ENCODE measurements around the gene EIF1AD. TPM values are rescaled to one million over a fixed set of nuclear protein-coding genes. Genes with fewer than 3 reads are reported as not detected.

EIF1AD gene
- total RNA-seq, 2 donors from 2014 or later = 37.4 to 40.1 TPM

DNA sequence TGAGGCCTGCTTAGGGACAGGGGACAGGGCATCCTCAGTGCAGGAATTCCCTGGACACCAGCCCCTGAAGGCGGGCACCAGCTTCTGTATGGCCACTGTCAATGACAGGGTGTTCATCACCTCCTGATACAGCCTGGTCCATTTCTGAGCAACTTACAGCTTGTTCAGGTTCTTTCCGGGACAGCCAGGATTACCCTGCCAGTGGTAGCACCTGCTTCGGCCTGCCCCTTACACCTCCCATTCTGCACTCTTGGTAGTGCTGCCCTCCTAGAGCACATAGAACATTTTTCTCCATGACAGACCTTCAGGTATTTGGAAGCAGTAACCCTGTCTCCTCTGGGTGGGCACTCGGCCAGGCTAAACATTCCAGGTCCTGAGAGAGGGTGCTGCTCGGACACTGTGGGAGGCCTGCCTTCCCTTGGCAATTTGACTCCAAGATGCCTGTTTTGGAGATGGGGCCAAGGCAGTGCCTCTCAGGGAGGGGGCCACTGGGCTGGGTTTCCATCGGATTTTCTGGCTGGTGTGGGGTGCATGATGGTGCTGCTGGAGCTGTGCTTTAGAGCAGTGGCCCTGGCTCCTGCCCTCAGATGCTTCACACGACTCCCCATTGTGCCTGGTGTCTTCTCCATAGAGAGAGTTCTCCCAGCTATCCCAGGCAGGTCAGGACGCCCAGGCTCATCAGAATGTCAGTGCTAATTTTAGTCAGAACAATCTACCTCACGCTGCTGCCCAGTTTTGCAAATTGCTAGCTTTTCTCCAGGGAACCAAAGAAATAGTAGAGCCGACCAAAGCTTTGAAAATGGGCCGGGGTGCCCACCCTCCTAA lies 45.8 kb upstream of the EIF1AD start:
- WGBS, 2 experiments (ENCODE audit: insufficient coverage in 1 of 2, insufficient read length in 1 of 2) = 84 to 91% methylated on average over 9 to 11 of the region's 11 CpGs
- Mint-ChIP-seq H3K27ac (no peak overlapping the region), H3K4me1 (peaks cover 27% of the 10 kb centered on the region), H3K36me3 (ENCODE audit: low read depth) (peaks cover 15% of the 10 kb centered on the region), H3K27me3 (ENCODE audit: insufficient read depth) (peaks cover 4% of the 10 kb centered on the region), H3K4me3 (peak overlapping the region; percentile 63), H3K9me3 (no peaks in the 10 kb centered on the region)
- TF ChIP-seq, protein P1, sequence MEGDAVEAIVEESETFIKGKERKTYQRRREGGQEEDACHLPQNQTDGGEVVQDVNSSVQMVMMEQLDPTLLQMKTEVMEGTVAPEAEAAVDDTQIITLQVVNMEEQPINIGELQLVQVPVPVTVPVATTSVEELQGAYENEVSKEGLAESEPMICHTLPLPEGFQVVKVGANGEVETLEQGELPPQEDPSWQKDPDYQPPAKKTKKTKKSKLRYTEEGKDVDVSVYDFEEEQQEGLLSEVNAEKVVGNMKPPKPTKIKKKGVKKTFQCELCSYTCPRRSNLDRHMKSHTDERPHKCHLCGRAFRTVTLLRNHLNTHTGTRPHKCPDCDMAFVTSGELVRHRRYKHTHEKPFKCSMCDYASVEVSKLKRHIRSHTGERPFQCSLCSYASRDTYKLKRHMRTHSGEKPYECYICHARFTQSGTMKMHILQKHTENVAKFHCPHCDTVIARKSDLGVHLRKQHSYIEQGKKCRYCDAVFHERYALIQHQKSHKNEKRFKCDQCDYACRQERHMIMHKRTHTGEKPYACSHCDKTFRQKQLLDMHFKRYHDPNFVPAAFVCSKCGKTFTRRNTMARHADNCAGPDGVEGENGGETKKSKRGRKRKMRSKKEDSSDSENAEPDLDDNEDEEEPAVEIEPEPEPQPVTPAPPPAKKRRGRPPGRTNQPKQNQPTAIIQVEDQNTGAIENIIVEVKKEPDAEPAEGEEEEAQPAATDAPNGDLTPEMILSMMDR (conservative IDR thresholded peaks at IDR 0.05) = no peak
- Histone ChIP-seq H3K27me3 (ENCODE audit: control insufficient read depth, insufficient read depth, low read length, poor library complexity, severe bottlenecking) (no peaks in the 10 kb centered on the region), H3K9ac (ENCODE audit: extremely low read depth, low read length, poor library complexity, severe bottlenecking) (no peak overlapping the region), H3K4me1 (ENCODE audit: control insufficient read depth, insufficient read depth, low read length) (peaks cover 10% of the 10 kb centered on the region), H3K9me3 (ENCODE audit: control insufficient read depth, low read length) (no peaks in the 10 kb centered on the region), H3K36me3 (ENCODE audit: control insufficient read depth, insufficient read depth, low read length) (no peaks in the 10 kb centered on the region), H3K4me3 (ENCODE audit: low read length) (peak overlapping the region; percentile 71), H3K27ac (ENCODE audit: low read depth, low read length) (no peak overlapping the region)
- DNase-seq = no peak

DNA sequence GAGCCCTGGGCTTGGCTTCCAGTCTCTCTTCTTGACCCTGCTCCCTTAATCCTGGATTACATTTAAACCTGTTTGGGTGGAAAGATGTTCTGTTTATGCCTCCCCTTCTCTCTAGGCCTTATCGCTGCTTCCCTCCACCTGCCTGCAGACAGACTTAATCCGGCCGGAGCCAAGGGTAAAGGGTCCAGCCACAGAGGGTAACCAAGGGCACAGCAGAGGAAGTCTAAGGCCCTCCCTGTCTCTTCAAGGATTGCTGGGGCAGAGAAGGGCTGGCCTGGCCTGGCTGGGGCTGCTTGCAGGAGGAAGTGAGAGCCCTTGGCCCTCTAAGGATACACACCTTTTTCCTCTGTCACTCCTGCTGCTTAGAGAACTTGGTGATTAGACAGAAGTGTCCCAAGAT lies 44.9 kb upstream of the EIF1AD start:
- H3K4me3 Mint-ChIP-seq = no peak overlapping the region
- H3K9me3 Mint-ChIP-seq = no peaks in the 10 kb centered on the region
- WGBS, 2 experiments (ENCODE audit: insufficient coverage in 1 of 2, insufficient read length in 1 of 2) = 97% methylated on average over 3 of the region's 3 CpGs; no CpG with 5 or more reads in 1 of the 2 experiments
- TF ChIP-seq, protein P1 (conservative IDR thresholded peaks at IDR 0.05) = no peak
- H3K4me1 Mint-ChIP-seq = peaks cover 25% of the 10 kb centered on the region
- no peak overlapping the region for H3K9ac ChIP-seq (ENCODE audit: extremely low read depth, low read length, poor library complexity, severe bottlenecking)
- no peaks in the 10 kb centered on the region for H3K9me3 ChIP-seq (ENCODE audit: control insufficient read depth, low read length)
- no peak overlapping the region for H3K27ac Mint-ChIP-seq
- H3K36me3 Mint-ChIP-seq (ENCODE audit: low read depth) = peaks cover 15% of the 10 kb centered on the region
- DNase-seq = no peak
- peaks cover 10% of the 10 kb centered on the region for H3K4me1 ChIP-seq (ENCODE audit: control insufficient read depth, insufficient read depth, low read length)
- H3K27me3 Mint-ChIP-seq (ENCODE audit: insufficient read depth) = peaks cover 4% of the 10 kb centered on the region
- no peaks in the 10 kb centered on the region for H3K36me3 ChIP-seq (ENCODE audit: control insufficient read depth, insufficient read depth, low read length)
- H3K27me3 ChIP-seq (ENCODE audit: control insufficient read depth, insufficient read depth, low read length, poor library complexity, severe bottlenecking) = no peaks in the 10 kb centered on the region
- H3K4me3 ChIP-seq (ENCODE audit: low read length) = no peak overlapping the region
- H3K27ac ChIP-seq (ENCODE audit: low read depth, low read length) = no peak overlapping the region

DNA sequence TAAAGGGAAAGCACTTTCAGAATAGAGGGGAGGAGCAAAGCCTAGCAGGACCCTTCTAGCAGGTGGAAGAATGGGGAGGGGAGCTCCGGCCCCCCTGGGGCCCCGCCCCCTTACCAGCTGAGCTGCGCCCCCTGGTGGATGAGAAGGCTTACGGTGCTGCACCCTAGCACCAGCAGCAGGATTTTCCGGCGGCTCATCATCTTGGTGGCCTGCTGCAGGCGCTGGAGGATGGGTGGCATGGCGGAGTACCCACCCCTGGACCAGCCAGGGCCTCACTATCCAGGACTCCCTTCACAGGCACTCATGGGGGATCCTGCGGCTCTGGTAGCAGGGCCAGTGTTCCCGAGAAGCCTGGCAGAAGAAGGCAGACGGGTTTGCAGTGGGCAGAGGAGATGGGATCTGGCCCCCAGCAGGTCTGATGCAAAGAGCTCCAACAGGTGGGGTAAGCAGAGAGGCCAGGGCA lies 43.3 kb upstream of the EIF1AD start:
- Histone ChIP-seq H3K27me3 (ENCODE audit: control insufficient read depth, insufficient read depth, low read length, poor library complexity, severe bottlenecking) (no peaks in the 10 kb centered on the region), H3K4me3 (ENCODE audit: low read length) (no peak overlapping the region), H3K9ac (ENCODE audit: extremely low read depth, low read length, poor library complexity, severe bottlenecking) (no peak overlapping the region), H3K36me3 (ENCODE audit: control insufficient read depth, insufficient read depth, low read length) (no peaks in the 10 kb centered on the region), H3K9me3 (ENCODE audit: control insufficient read depth, low read length) (no peaks in the 10 kb centered on the region), H3K27ac (ENCODE audit: low read depth, low read length) (no peak overlapping the region), H3K4me1 (ENCODE audit: control insufficient read depth, insufficient read depth, low read length) (peaks cover 4% of the 10 kb centered on the region)
- Mint-ChIP-seq H3K4me1 (peaks cover 15% of the 10 kb centered on the region), H3K36me3 (ENCODE audit: low read depth) (peaks cover 17% of the 10 kb centered on the region), H3K27me3 (ENCODE audit: insufficient read depth) (peaks cover 4% of the 10 kb centered on the region), H3K9me3 (no peaks in the 10 kb centered on the region), H3K27ac (no peak overlapping the region), H3K4me3 (no peak overlapping the region)
- TF ChIP-seq, protein P1 (conservative IDR thresholded peaks at IDR 0.05) = peak; percentile 99
- 32 to 35% methylated on average over 3 to 11 of the region's 11 CpGs for WGBS, 2 experiments (ENCODE audit: insufficient coverage in 1 of 2, insufficient read length in 1 of 2)
- DNase-seq = peak; percentile 96
